Measurements from ENCODE around the gene SERPINA5. TPM values are rescaled to one million over a fixed set of nuclear protein-coding genes. Genes with fewer than 3 reads are reported as not detected.

Gene SERPINA5
- total RNA-seq, 1 experiment from 2014 or later = not detected

DNA sequence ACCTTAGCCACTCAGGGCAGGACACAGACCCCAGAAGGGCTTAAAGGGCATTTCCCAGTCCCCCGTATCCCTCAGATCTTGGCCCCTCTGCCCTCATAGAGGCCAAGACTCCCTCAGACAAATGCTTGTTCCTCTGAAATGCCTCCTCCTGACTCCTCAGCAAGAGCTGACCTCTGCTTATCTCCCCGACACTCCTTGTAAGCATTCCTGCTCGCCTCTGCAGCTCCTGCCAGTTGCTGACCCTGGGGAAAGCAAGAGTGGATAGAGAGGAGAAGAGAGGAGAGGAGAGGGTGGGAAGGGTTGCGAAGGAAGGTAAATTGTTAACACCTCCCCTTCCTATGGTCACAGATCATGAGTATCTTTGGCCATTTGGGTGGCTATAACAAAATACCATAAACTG is 7.1 kb downstream of the SERPINA5 start:
- Histone ChIP-seq H3K4me2 (no peak overlapping the region), H4K20me1 (ENCODE audit: insufficient read depth) (no peaks in the 10 kb centered on the region), H3K9me3 (ENCODE audit: insufficient read depth, low read depth) (no peaks in the 10 kb centered on the region), H2AFZ (no peak overlapping the region), H3K4me3 (no peak overlapping the region), H3K36me3 (ENCODE audit: low read depth) (no peaks in the 10 kb centered on the region), H3F3A (ENCODE audit: insufficient read depth, low read depth) (no peaks in the 10 kb centered on the region), H3K9me2 (ENCODE audit: insufficient read depth) (no peaks in the 10 kb centered on the region), H3K79me2 (ENCODE audit: low read depth) (no peaks in the 10 kb centered on the region), H3K4me1 (replicated peaks; ENCODE audit: insufficient read depth) (no peaks in the 10 kb centered on the region), H3K27me3 (ENCODE audit: insufficient read depth, low read depth) (no peaks in the 10 kb centered on the region), H3K27ac (no peak overlapping the region)
- no TSS peak for BruUV-seq (replicated peaks)
- CTCF ChIA-PET = no interaction called here
- POLR2A ChIA-PET (ENCODE audit: unreplicated experiment) = no interaction called here
- intact Hi-C loops (cut with micrococcal nuclease; ENCODE audit: unreplicated experiment) = no loop called here
- TF ChIP-seq, protein P1, sequence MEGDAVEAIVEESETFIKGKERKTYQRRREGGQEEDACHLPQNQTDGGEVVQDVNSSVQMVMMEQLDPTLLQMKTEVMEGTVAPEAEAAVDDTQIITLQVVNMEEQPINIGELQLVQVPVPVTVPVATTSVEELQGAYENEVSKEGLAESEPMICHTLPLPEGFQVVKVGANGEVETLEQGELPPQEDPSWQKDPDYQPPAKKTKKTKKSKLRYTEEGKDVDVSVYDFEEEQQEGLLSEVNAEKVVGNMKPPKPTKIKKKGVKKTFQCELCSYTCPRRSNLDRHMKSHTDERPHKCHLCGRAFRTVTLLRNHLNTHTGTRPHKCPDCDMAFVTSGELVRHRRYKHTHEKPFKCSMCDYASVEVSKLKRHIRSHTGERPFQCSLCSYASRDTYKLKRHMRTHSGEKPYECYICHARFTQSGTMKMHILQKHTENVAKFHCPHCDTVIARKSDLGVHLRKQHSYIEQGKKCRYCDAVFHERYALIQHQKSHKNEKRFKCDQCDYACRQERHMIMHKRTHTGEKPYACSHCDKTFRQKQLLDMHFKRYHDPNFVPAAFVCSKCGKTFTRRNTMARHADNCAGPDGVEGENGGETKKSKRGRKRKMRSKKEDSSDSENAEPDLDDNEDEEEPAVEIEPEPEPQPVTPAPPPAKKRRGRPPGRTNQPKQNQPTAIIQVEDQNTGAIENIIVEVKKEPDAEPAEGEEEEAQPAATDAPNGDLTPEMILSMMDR (conservative IDR thresholded peaks at IDR 0.05) = no peak
- no peak for TF ChIP-seq EZH2 (IDR thresholded peaks at IDR 0.05; ENCODE audit: low read depth)
- DNase-seq = no peak

DNA sequence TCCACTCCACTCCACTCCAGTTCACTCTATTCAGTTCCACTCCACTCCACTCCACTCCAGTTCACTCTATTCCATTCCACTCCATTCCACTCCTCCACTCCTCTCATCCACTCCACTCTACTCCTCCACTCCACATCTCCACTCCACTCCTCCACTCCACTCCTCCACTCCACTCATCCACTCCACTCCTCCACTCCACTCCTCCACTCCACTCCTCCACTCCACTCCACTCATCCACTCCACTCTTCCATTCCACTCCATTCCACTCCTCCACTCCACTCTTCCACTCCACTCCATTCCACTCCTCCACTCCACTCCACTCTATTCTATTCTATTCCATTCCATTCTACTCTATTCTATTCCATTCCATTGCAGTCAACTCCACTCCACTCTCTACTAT is 9.8 kb downstream of the SERPINA5 start:
- no peaks in the 10 kb centered on the region for H3K4me1 ChIP-seq (replicated peaks; ENCODE audit: insufficient read depth)
- no peaks in the 10 kb centered on the region for H3K9me3 ChIP-seq (ENCODE audit: insufficient read depth, low read depth)
- TF ChIP-seq, protein P1 (conservative IDR thresholded peaks at IDR 0.05) = no peak
- TF ChIP-seq EZH2 (IDR thresholded peaks at IDR 0.05; ENCODE audit: low read depth) = no peak
- POLR2A ChIA-PET (ENCODE audit: unreplicated experiment) = no interaction called here
- no peak for DNase-seq
- H3K27me3 ChIP-seq (ENCODE audit: insufficient read depth, low read depth) = no peaks in the 10 kb centered on the region
- H4K20me1 ChIP-seq (ENCODE audit: insufficient read depth) = no peaks in the 10 kb centered on the region
- intact Hi-C loops (cut with micrococcal nuclease; ENCODE audit: unreplicated experiment) = no loop called here
- no peaks in the 10 kb centered on the region for H3K79me2 ChIP-seq (ENCODE audit: low read depth)
- H3K27ac ChIP-seq = no peak overlapping the region
- no peaks in the 10 kb centered on the region for H3K36me3 ChIP-seq (ENCODE audit: low read depth)
- no peaks in the 10 kb centered on the region for H3K9me2 ChIP-seq (ENCODE audit: insufficient read depth)
- BruUV-seq (replicated peaks) = no TSS peak
- CTCF ChIA-PET = no interaction called here
- no peak overlapping the region for H3K4me2 ChIP-seq
- no peak overlapping the region for H3K4me3 ChIP-seq
- no peak overlapping the region for H2AFZ ChIP-seq
- H3F3A ChIP-seq (ENCODE audit: insufficient read depth, low read depth) = no peaks in the 10 kb centered on the region

GRCh38 chr14:94591871-94592270 is 10.6 kb downstream of the SERPINA5 start:
- TF ChIP-seq, protein P1 (conservative IDR thresholded peaks at IDR 0.05) = no peak
- TF ChIP-seq EZH2 (IDR thresholded peaks at IDR 0.05; ENCODE audit: low read depth) = no peak
- ChIA-PET CTCF (no interaction called here), POLR2A (ENCODE audit: unreplicated experiment) (no interaction called here)
- BruUV-seq (replicated peaks) = no TSS peak
- Histone ChIP-seq H3K36me3 (ENCODE audit: low read depth) (no peaks in the 10 kb centered on the region), H3K79me2 (ENCODE audit: low read depth) (no peaks in the 10 kb centered on the region), H3K27me3 (ENCODE audit: insufficient read depth, low read depth) (no peaks in the 10 kb centered on the region), H4K20me1 (ENCODE audit: insufficient read depth) (no peaks in the 10 kb centered on the region), H3K4me2 (no peak overlapping the region), H3K4me3 (no peak overlapping the region), H3F3A (ENCODE audit: insufficient read depth, low read depth) (no peaks in the 10 kb centered on the region), H3K27ac (no peak overlapping the region), H2AFZ (no peak overlapping the region), H3K9me3 (ENCODE audit: insufficient read depth, low read depth) (no peaks in the 10 kb centered on the region), H3K9me2 (ENCODE audit: insufficient read depth) (no peaks in the 10 kb centered on the region), H3K4me1 (replicated peaks; ENCODE audit: insufficient read depth) (no peaks in the 10 kb centered on the region)
- DNase-seq = no peak
- intact Hi-C loops (cut with micrococcal nuclease; ENCODE audit: unreplicated experiment) = no loop called here

Data from PC-9 (cell line).